Stimulated activated CD4-positive, alpha-beta T cell treated with anti-CD3 and anti-CD28 coated beads, Interleukin-4, amount 100 ng/mL, for 48 hours (primary cell): ENCODE results near the gene MT1E.
"Not testable (repeated sequence)": the region's sequence is repeated elsewhere in the genome, so short reads cannot be mapped to it uniquely, and the experiment has no call there.

Source experiments
- DNase-seq, 2 donors: peaks; one replicate each; pipeline ENCODE4 v3.0.0-alpha.2; 2020; ENCODE audit warnings: low read depth in 2 of 2

MT1E gene

GRCh38 chr16:56645838-56646237 is 20.3 kb downstream of the MT1E start:
- no peak for DNase-seq

DNA sequence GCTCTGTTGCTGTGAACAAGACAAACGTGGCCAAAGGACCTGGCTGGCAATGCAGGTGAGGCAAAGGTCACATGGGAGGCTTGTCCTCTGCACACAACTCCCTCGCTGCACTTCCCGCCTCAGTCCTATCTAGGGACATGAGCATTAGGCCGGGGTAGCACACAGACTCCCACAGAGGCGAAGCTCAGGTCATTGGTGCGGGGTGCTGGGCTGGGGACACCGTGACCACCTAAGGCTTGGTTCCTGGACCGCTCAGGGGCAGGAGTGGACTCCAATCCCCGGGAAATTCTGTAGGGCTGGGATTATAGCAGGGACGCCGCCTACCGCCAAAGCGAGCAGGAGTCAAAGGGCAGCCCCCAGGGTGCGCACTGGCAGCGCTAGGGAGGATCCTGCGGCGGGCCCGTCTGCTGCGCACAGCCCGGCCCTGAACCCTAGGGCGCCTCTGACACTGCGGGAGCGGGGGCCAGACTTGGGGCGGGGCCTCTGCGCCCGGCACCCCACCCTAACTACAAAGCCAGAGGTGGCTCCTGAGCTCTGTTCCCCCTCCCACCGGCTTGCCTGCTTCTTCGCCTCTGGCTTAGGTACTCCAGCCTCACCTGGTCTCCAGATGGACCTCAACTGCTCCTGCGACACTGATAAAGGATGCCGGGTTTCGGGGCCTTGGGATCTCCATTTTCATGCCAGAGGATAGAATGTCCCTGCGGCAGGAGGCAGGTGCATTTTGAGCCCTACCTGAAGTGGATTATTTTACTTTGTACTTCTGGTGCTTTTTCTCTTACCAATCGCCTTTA is 22.3 kb downstream of the MT1E start:
- DNase-seq, result no peak

- no peak for DNase-seq
Measured at GRCh38 chr16:56649271-56649670, 23.7 kb downstream of the MT1E start.

DNA sequence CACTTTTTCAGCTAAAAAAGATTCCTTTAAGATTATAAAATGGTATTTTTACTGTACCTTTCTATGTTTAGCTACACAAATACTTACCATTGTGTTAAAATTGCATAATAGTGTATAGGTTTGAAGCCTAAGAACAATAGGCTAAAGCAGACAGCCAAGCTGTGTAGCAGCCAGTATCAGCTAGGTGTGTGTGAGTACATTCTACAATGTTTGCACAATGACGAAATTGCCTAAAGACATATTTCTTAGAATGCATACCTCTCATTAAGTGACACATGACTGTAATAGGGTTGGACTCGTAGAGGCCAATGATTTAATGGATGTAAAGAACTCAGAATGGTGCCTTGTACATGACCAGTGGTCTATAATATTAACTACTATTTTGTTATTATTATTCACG is 24.2 kb downstream of the MT1E start:
- no peak for DNase-seq

DNA sequence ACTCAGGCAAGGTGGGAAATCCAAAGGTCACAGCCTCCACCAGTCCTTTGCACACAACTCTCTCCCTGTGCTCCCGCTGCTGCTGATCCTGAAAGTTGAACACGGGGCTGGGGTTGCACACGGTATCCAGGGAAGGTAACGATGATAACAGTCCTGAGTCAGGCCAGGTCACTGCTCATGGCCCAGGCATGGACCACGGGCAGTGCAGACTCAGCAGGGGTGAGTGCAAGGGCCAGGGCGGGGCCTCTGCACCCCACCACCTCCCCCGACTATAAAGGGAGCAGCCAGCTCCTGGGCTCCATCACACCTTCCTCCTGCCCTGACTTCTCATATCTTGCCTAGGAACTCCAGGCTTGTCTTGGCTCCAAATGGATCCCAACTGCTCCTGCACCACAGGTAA is 26.0 kb downstream of the MT1E start, which contains the start of gene MT1B:
TSS of gene MT1B (plus strand) at position 301 of the 400 bp plus-strand sequence. CDS start at position 369, 68 bp downstream.
- no peak for DNase-seq

GRCh38 chr16:56652600-56652999 is 27.0 kb downstream of the MT1E start:
- no peak for DNase-seq

DNA sequence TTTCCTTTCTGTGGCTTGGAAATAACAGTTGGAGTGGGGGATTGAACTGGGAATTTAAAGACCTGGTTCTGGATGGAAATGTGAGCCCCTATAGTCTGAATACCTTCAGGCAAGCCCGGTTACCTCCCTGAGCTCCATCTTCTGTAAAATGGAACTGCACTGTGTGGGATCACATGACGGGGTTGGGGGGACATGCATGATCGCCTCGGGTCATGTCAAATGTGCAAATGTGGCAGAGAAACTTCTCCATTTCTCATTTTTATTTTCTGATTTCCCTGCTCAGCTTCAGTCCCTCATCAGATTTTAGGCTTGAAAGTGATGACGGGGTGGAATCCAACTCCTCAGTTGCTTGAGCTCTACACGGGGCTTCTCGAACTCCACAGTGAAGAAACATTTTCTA is 27.6 kb downstream of the MT1E start:
- no peak for DNase-seq

DNA sequence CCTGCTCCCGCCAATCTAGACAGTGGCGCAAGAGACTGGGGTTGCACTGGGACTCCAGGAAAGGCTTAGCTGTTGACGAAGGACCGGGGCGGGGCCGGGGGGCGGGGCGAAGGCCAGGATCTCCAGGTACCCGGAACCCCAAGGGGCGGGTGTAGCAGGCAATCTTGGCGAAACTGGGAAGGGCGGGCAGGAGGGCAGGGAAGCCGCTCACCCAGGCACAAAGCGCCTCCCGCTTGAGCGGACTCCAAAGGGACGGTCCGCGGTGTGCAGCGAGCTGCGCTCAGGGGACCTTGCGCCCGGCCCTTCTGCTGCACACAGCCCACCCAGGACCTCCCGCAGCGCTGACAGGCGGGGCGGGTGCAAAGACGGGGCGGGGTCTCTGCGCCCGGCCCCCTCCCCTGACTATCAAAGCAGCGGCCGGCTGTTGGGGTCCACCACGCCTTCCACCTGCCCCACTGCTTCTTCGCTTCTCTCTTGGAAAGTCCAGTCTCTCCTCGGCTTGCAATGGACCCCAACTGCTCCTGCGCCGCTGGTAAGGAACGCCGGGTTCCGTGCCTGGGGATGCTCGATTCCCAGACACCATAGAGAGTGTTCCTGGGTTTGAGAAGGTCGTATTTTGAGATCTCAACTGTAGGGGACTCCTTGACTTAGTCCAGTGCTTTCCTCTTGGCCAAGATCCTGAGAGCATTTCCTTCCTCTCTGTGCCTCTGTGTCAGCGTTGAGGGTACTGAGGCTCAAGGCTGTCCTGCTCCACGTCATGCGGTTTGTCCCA is 32.2 kb downstream of the MT1E start, which contains the start of gene MT1F:
TSS of gene MT1F (plus strand) at position 405 of the 772 bp plus-strand sequence. CDS start at position 505, 100 bp downstream.
- peak; percentile 58 to 66 for DNase-seq

DNA sequence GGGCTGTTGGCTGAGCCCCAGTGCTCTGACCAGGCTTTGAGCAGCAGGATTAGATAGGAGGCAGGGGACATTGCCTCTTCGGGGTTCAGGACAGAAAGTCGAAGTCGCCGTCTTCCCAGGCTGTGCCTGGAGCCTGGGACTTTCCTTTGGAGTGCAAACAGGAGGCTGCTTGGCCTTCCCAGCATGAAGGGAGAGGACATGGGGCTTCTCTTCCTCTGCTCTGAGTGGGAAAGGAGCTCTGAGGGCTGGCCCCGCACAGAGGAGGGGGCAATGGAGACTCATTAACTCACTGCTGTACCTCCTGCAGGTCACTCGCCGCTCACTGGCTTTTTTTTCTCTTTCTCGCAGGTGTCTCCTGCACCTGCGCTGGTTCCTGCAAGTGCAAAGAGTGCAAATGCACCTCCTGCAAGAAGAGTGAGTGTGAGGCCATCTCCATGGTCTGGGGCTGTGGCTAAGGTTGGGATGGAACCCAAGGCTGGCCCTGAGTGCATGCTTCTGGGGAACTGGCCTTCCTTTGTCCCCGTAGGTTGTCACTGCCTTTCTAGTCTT is 32.8 kb downstream of the MT1E start:
- no peak for DNase-seq

- DNase-seq, result no peak
Measured at GRCh38 chr16:56662357-56663354, 37.1 kb downstream of the MT1E start.

DNA sequence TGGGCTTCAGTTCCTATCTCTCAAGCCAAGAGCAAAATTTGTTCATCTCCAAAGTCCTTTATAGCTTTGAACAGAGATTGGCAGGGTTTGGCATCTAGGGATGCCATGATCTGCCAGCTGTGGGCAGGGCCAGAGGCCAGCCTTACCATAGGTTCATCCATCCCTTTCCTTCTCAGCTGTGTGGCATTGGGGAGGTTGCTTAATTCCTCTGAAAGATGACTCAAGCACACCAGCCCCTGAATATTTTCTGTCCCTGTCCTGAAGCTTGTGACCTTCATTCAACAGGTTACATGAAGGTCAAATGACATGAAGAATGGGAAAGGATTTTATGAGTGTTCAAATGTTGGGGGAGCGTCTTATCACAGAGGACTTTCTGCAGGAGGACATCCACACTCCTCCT is 38.9 kb downstream of the MT1E start:
- no peak for DNase-seq

GRCh38 chr16:56665286-56666261 is 40.0 kb downstream of the MT1E start:
- DNase-seq, result not testable (repeated sequence)

- no peak for DNase-seq
Measured at GRCh38 chr16:56667581-56668571, 42.3 kb downstream of the MT1E start, which contains the start of gene MT1G. MT1G (minus strand) TSS chr16:56668065; CDS start chr16:56667993, 72 bp downstream.

- no peak for DNase-seq
Measured at GRCh38 chr16:56669005-56669839, 43.6 kb downstream of the MT1E start, which contains the start of gene MT1H. MT1H (plus strand) TSS chr16:56669814; CDS start chr16:56669885, 71 bp downstream.

- no peak for DNase-seq
Measured at GRCh38 chr16:56669840-56670619, 44.4 kb downstream of the MT1E start.

GRCh38 chr16:56670620-56670934 is 45.0 kb downstream of the MT1E start:
- no peak for DNase-seq

DNA sequence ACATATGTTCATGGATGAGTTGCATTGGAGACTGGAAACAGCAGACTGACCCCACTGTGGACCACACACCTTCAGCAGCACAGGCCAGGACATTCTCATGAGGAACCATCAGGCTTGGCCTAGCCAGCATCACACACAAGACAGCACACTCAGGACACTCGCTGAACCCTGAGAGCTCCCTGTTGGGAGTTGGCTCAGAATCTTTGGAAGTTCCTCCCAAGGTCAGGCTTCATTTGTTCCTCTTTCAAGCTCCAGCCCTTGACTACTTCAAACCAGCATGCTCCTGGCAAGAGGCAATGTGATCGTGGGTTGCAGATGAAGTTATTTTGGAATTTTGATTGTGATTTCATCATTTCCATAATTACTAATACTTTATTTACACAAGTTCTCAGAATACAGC is 46.1 kb downstream of the MT1E start:
- DNase-seq, result not testable (repeated sequence)
